GM12873 (cell line): Measurements from ENCODE around the gene CEP164.

ENCODE experiments used
- TF ChIP-seq, protein P1 (sequence below): IDR thresholded peaks from 2 replicates; pipeline ENCODE4 v1.5.1; 2012; ENCODE audit warnings: low read depth, mild to moderate bottlenecking, moderate library complexity, low read length, control low read depth; ENCODE audit not compliant: insufficient read depth; ENCODE audit errors: missing control alignments

Gene CEP164

DNA sequence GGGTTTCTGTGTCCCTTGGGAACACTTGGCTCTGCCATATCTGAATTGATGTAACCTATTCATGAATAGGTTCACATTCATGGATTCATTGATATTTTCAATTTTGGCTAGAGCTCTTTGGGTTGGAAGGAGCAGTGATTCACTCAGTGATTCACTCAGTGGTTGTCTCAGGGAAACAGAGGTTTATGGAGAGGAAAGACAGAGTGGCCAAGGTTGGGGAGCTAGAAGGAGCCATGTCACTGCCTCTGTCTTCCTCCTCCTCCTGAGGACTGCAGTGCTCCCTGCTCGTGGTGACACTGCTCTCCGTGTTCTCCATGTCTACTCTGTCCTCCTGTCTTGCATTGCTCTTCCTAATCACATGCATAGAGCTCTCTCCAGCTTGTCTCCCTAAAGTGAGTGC lies 17.4 kb downstream of the CEP164 start:
- TF ChIP-seq, protein P1, sequence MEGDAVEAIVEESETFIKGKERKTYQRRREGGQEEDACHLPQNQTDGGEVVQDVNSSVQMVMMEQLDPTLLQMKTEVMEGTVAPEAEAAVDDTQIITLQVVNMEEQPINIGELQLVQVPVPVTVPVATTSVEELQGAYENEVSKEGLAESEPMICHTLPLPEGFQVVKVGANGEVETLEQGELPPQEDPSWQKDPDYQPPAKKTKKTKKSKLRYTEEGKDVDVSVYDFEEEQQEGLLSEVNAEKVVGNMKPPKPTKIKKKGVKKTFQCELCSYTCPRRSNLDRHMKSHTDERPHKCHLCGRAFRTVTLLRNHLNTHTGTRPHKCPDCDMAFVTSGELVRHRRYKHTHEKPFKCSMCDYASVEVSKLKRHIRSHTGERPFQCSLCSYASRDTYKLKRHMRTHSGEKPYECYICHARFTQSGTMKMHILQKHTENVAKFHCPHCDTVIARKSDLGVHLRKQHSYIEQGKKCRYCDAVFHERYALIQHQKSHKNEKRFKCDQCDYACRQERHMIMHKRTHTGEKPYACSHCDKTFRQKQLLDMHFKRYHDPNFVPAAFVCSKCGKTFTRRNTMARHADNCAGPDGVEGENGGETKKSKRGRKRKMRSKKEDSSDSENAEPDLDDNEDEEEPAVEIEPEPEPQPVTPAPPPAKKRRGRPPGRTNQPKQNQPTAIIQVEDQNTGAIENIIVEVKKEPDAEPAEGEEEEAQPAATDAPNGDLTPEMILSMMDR: no peak

DNA sequence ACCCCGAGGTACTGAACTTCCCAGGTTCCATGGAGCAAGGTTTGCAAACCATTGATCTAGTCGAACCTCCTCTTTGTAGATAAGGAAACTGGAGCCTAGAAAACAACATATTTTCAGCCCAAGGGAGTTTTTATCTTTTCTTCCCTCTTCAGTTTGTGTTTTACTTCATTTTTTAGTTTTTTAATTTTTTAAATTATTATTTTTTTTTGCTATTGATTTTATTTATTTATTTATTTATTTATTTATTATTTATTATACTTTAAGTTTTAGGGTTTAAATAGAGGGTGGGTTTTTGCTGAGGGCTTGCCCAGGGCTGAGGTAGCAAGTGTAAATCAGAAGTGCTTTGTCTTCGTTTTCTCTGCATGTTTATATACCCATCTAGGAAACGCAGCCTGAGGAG lies 26.9 kb downstream of the CEP164 start:
- TF ChIP-seq, protein P1: no peak

DNA sequence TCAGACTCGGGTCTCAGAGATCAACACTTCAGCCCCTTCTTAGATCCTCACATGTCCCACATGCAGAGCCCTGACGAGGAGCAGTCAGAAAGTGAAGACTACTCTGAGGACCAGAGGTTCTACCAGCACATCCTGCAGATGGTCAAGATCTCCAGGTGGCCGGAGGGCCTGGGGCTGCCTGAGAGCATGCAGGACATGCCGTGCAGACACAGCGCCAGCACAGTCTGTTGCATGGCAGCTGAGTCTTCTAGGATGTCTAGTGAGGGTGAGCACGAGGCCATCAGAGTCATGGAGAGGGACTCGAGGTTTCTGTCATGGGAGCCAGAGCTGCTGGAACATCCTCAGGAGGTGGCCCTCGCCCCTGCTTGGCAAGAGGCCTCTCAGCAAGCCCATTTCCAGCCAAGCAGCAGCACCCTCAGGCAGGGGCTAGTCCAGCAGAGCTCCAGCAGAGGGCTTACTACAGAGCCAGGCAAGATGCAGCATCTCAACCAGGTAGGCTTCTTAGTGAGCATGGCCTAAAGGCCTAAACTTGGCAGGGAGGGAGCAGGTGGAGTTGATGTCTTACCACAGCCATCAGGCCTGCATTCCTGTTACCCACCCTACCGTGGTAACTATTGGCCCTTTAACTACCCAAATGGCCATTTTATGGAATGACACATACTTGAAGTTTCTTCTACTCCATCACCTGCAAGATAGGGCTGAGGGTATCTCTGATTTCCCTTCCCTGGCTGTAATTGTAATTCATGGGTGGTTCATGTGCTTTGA lies 28.7 kb downstream of the CEP164 start:
- TF ChIP-seq, protein P1: no peak

DNA sequence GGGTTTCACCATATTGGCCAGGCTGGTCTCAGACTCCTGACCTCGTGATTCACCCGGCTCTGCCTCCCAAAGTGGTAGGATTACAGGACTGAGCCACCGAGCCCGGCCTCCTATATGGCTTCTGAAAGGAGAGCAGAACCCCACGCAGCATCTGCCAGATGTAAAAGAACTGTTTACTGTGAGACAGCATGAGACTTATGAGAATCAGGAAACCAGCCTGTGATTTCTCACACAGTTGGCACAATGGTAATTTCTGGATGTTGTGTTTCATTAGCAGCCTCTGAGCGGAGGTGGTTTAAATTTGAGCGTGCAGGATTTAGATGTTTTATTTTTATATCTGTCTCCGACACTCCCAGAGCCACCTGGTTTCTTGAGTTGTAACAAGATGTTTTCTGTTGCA lies 33.8 kb downstream of the CEP164 start:
- TF ChIP-seq, protein P1: no peak

DNA sequence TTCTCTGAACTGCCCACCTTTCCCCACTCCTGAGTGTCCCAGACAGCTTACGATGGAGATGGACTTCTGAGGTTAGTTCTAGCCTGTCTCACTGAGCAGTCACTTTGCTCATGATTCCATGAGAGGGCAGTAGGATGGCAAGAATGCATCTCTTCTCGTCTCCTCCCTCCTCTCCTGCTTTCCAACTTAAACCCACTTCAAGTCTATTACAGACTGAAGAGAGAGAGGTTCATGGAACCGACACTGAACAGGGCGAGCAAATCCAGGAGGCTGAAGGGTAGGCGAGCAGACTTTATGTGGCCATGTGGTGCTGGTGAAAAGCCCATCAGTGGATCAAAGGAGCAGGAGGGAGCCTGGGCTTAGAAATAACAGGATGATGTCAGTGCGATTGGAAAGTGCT lies 38.6 kb downstream of the CEP164 start:
- TF ChIP-seq, protein P1: no peak

DNA sequence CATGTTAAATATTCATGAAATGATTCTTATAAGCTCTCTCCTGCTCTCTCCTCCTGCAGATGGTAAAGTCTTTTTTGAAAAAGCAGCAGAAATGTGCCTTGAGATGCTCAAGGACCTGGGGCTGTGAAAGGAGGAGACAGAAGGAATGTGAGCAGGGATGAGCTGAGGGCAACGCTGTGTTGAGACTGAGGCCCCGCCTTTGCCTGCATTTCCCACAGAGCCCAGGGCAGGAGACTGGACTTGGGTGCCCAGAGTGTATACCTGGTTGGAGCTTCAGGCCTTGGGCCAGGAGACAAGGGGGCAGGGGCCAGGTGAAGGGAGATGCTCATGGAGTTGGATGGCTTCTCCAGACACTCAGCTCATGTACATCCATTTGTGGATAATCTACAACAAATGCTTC lies 39.2 kb downstream of the CEP164 start:
- TF ChIP-seq, protein P1: no peak

DNA sequence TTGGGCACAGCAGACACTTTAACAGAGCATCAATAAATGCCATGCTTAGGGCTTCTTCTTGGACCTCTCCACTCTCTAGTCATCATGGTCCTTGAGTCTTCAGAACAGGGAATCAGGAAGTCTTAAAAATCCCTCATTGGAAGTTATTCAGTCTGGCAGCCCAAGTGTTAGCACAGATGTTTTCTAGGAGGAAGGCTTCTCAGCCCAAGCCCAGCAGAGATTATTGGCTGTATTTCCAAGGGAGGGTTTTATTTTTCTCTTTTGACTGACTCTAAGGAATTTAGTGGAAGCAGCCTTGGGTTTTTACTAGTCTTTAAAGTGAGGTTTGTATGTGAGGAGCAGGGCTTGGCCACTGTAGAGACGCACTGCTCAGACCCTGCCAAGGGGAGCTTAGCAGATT lies 41.9 kb downstream of the CEP164 start:
- TF ChIP-seq, protein P1: no peak
